CD4-positive, alpha-beta T cell treated with Interleukin-10 for 1 hour (primary cell): ENCODE measurements around the gene ADNP2.
"Not testable (repeated sequence)": the region's sequence is repeated elsewhere in the genome, so short reads cannot be mapped to it uniquely, and the experiment has no call there.

Source experiments
- DNase-seq: peaks from one replicate; pipeline ENCODE4 v3.0.0-alpha.2; 2020

Gene ADNP2

DNA sequence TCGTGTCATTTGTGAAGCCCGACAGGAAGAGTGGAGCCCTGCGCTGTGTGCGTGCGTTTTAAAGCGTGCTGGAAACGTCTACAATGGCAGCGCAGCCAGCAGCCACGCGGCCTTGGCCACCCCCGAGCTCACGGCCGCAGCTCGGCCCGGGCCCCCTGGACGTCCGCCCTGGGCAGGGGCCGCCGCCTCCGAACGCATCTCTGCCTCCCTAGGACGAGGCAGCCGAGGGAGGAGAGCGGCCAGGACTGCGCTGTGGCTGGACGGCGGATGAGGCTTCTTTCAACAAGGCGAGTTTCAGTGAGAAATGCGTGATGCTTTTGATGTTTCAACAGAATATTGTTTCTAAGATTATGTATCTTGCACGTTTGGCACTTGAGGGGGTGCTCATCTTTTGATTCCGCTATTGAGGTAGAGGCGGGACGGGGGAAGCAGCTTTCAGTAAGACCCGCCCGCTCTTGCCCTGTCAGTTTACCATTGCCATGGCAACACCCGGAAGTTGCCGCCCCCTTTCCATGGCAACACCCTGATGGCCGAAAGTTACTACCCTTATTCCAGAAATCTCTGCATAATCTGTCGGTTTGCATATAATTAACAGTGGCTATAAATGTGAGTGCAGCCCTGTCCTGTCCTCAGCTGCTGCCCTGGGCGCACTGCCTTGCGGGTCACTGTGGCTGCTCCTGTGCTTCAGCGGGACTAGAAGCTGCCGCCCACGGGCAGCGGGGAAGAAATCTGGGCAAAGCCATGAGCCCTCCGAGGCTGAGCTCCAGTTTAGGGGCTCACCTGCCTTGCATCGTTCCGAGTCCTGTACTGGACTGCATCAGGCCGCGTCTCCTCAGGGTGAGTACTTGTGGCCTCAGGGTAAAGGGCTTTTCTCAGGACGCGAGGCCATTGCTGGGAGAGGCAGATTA is 38.6 kb downstream of the ADNP2 start:
- DNase-seq, result peak; percentile 79

DNA sequence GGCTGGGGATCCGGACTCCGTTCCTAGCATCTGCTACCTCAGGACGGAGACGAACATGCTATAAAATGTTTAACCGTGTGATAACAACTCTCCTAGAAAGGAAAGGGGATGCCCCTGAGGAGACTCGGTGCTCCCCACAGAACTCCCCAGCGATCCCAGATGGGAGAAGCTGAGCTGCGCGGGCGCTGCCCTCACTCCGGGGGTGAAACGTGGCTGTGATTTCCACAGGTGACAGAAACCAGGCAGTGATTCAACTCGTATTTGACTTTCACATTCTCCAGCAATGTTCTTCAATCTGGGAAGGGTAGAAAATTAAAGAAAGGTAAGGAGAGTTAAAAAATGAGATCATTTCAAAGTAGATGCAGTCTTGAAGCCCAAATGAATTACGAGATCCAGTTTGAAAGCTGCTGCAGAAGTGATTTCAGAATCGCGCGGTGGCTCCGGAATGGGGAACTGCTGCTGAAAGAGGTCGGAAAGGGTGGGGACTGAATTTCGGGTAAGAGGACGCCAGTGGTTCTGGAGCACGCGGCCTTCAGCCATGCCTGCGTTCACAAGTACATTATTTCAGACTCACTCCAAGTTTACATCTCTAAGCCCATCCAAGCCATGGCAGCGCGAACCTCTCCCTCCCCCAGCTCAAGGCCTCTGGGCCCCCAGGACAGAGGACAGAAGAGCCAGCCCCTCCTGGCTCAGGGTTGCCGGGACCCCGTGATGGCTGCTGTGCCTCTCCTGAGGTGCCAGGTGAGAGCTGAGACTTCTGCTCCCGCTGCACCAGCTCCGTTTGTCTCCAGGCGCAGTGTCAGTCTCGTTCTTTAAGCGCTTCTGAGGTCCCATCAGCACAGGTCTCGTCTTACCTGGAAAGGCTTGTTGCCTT is 39.5 kb downstream of the ADNP2 start:
- no peak for DNase-seq

DNA sequence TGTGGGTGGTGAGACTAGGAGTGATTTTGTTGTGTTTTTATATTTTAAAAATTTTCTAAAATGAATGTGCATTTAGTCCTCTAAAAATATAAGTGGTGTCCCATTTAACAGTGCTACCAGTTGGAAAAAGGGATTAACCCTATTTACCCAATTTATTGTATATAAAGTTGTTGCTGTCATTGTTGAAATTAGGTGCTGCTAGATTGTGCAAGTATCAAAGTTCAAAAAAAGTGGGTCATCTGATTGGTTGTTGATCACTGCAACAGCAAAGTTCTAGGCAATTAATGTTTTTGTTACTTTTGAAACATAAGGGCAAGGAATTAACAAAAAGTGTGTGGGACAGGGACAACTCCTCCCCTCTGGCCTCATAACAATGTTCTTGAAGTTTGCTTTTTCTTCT is 40.6 kb downstream of the ADNP2 start:
- no peak for DNase-seq

DNA sequence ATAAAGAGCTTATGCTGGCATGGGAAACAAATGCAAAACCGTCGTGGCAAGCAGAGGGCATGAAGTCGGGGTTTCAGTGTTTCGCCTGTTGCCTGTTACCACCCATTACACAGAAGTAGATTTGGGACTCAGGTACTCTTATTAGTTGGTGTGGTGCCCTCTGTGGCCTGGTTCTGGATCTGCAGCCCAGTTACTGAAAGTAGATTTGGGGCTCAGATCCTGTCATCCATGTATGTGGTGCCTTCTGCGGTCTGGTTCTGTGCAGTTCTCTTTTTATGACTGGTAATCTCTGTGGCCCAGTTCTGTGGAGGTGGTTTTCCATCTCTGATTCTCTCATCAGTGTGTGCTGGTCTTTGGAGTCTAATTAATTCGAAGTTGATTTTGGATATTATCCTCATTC is 45.2 kb downstream of the ADNP2 start:
- DNase-seq, result peak; percentile 46

DNA sequence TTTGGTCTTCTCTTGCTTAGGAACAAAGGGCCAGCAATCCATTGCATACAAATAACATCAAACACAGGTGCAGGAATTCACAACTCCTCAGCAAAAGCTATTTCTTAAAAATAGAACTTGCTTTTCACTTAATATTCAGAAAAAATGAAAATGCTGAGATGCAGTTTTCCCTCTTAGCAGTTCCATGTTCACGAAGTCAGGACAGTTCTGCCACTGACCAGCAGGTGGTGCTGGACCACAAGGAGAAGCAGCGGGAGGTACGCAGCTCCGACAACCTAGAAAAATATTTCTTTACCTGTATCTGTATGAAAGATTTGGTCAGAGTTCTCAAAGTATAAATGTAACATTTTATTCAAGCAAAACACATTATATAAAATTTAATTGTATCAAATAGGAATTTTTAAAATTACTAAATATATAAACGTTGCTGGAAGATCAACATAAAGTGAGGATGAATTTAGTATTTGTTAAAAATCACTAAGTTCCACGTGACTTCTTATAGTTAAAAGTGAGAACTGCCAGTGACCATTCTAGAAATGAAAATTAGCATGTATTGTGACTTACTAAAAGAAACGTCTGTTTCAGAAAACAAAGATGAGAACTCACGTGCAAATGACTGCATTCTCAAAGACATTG is 48.8 kb downstream of the ADNP2 start:
- DNase-seq, result peak; percentile 78

DNA sequence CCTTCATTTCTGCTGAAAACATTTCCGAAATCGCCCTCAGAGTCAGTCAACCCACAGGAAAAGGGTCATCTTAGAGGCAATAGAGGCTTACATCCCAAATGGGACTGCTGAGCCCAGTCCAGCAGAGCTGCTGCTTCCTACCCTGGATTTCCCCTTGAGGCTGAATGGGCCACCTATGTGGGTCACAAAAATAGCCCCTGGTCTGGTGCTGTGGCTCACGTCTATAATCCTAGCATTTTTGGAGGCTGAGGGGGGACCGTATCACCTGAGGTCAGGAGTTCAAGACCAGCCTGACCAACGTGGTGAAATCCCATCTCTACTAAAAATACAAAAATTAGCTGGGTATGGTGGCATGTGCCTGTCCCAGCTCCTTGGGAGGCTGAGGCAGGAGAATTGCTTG is 49.3 kb downstream of the ADNP2 start:
- DNase-seq, result no peak

DNA sequence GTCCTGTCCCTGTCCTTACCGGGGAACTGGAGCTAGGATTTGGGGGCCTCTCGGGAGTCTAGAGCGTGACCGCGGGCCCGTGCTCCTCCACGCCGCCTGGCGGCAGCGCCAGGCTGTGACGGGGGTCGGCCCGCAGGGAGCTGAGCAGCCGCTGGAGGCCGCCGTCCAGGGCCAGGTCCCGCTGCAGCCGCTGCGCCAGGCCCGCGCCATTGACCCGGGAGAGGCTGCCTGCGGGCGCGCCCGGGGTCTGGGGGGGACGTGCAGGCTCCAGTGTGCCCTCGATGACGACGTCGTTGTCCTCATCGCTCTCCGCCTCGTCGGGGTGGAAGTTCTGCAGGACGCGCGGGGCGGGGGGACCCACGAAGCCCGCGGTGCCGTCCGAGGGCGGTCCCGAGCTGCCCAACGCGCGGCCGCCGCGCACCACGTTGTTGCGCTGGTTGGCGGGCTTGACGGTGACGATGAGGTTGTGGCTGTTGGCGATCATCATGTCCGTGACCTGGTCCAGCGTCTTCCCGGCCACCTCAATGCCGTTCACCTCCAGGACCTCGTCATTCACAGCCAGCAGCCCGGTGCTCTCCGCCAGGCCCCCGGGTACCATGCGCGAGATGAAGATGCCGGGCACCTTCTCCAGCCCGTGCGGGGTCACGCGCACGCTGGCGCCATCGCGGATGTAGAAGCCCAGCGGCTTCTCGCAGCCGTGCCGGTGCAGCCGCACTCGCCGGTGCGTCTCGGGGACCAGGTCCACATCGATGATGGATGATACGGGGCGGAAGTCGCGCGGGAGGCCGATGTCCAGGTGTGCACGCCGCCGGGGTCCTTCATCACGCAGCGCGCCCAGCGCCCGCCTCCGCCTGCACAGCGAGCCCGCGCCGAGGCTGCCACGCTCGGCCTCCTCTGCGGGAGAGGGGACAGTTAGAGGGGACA is 50.9 kb downstream of the ADNP2 start:
- DNase-seq, result peak; percentile 39

DNA sequence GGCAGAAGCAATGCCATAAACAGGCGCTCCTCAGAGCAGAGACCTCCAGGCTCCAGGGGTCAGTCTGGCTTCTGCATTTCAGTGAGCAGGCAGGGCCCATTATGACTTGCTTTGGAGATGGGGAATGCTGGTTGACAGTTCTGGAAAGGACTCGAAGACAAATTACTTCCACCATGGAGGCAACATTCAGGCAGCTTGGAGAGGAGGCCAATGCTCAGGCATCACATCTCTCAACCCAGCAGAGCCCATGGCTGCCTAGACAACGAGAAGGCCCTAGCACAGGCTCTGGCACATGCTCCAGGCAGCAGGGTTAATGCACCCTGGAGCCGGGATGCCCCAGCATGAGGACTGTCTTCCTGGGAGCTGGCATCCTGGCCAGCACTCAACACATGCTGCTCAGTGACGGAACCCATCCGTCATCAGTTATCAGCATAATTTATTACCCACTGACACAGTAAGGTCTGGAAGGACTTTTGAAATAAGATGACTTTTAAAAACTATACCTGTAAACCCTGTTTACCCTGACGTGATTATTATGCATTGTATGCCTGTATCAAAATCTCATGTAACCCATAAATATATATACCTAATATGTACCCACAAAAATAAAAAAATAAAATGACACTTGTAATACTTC is 52.8 kb downstream of the ADNP2 start:
- DNase-seq, result no peak

DNA sequence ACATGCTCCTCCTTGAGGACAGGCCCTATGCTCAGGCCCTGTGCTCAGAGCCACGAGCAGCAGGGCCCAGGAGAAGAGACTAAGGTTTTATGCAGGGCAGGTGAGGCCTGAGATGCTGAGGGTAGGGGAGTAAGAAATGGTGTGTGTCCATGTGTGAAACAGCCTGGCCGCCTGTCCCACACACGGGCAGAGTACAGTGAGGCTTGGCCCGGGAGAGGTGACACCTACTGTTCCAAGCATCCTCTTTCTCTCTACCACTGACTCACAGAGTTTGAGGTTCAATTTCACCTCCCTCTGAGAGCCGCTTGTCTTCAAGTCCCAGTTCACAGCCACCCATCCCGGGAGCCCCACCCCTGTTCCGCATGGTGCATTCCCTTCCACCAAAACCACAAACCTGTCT is 54.1 kb downstream of the ADNP2 start:
- no peak for DNase-seq

DNA sequence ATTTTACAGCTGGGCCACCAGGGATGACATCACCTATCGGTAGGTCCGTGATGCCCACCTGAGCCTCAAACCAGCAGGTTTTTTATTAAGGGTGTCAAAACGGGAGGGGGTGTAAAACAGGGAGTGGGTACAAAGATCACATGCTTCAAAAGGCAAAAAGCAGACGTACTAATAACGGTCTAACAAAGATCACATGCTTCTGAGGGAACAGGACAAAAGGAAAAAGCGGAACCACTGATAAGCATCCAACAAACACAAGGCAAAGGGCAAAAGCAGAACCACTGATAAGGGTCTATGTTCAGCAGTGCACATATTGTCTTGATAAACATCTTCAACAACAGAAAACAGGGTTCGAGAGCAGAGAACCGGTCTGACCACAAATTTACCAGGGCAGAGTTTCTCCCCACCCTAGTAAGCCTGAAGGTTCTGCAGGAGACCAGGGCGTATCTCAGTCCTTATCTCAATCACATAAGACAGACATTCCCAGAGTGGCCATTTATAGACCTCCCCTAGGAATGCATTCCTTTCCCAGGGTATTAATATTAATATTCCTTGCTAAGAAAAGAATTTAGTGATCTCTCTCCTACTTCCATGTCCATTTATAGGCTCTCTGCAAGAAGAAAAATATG is 55.8 kb downstream of the ADNP2 start:
- not testable (repeated sequence) for DNase-seq

DNA sequence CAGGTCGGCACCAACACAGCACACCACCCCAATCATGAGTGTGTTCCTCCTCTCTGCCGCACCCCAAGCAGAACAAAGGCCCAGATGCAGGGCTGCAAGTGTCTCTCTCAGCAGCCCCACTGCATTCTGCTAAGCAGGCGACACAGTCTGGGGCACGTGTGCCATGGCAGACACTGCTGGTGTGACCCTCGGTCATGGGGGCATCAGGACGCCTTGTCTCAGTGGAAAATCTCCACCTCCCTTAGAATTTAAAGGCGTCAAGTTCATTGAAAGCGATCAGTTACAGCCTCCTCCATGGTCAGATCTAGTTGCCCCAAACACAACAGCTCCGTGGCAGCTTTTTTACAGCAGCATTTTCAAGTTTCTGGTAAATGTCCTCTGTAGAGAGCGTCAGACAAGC is 57.2 kb downstream of the ADNP2 start:
- no peak for DNase-seq

DNA sequence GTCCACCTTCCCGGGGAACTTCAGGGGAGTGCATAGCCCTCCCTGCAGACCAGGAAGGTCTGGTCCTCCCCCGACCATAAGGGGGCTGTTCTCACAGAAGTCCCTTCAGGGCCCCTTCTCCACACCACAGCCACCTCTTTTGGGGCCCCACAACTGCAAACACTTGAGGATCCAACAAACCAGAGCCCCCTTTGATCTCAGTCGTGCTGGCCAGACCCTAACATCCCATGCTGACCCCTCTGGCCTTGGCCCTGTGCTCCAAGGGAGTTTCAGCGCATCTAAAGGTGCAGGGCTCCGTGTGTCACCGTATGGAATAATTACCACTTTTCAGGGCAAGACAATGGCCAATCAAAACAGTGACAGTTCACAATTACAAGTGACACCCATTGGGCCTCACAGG is 57.7 kb downstream of the ADNP2 start:
- no peak for DNase-seq

DNA sequence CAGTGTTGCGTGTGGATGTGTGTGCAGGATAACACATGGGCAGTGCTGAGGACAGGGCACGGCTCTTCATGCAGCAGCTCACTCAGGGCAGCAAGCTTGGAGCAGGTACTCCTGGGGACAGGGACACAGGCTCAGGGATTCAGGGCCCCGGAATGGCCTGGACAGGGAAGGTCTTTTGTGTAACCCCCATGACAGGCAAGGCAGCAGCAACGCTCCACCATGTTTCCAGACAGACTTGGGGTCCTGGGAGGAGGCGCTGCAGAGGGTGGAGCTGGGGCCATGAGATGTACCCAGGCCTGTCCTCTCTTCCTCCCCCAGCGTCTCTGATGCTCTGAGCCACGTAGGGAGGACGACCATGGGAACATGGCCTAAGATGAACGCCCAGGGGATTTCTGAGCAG is 58.3 kb downstream of the ADNP2 start:
- DNase-seq, result no peak

DNA sequence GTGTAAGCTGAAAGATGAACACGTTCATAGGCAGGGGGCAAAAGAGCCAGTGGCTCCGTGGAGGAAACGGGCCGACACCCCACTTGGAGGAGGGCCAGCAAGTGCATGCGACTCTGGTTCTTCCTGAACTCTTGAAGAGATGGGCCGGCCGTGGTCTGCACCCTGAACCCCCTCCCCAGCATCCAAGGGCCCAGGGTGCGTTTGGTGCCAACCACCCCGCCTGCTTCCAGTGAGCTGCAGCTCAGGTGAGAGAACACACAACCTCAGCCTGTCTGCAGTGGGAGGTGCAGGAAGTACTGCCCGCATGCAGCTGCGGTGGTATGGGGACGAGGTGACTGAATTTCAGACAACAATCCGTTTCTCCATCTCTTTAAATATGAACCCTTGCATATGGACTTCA is 58.9 kb downstream of the ADNP2 start:
- DNase-seq, result peak; percentile 19

DNA sequence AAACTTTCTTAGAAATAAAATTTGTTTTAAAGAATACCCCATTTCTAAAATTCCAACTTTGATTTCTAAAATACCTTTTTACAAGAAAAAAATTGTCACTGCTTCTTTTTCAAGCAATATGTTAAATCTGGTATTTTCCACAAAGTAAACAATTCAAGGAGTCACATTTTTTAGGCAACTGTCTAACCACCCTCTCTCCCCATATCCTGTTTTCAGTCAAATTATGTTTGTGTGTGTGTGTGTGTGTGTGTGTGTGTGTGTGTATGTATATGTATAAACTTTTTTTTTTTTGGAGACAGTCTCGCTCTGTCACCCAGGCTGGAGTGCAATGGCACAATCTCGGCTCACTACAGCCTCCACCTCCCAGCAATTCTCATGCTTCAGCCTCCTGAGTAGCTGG is 59.3 kb downstream of the ADNP2 start:
- no peak for DNase-seq

DNA sequence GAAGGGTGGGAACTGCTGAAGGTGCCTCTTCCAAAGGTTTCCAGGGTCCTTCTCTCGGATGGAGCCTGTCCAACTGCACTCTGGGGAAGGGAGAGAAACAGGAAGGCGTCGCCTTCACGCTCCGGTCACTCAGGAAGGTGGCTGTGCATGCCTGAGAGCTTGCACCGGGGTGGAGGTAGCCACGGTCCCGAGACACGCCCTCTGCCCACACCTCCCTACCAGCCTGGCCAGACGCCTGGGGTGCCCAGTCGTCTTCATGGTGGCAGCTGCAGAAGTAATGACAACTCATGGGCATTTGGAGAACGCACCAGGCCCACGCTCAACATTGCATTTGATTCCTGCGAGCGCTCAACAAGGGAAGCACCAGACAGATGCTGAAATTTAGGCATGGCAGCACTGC is 59.9 kb downstream of the ADNP2 start:
- no peak for DNase-seq

DNA sequence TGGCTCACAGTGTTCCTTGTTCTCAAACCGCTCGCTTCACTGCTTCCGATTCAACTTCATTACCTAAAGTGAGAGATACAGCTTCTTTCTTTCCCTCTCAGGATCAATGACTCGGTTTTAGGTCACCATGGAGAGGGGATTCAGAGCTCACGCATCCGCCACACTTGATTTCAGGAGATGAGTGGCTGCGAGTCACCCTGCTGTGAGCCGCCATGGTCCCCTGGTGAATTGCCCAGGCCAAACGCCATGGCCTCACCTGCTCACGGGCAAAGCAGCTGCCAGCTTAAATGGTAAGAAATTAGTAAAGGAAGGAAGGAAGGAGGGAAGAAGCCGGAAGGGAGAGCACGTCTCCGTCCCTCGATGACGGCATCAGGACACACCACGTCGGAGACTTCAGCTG is 60.5 kb downstream of the ADNP2 start:
- no peak for DNase-seq

DNA sequence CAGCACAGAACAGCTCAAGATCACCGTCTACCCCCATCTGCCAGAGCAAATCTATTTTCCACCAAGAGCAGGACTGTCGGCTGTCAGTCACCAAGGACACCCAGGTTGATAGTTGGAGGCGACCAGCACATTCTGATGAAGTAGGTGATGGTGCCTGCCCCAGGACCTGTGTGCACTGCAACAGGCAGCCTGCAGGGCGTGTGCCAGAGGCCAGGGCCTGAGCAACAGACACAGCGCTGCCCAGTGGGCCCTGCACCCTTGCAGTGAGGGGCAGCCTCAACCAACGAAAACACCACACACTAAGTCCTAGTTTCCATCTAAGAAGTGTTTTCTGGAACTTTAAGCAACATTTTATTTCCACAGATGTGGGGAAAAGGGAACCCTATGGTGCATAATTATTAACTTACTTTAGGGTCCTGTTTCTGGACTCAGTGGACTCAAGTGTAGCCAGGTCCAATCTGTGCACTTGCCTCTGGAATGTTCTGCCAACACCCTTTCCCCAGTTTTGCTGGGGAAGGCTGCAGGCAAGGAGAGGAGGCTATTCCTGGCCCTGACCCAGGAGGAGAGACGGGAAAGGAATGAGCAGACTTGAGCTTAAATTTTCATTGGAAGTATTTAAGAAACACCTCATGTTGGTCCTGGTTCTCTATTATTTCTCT is 61.5 kb downstream of the ADNP2 start:
- no peak for DNase-seq

DNA sequence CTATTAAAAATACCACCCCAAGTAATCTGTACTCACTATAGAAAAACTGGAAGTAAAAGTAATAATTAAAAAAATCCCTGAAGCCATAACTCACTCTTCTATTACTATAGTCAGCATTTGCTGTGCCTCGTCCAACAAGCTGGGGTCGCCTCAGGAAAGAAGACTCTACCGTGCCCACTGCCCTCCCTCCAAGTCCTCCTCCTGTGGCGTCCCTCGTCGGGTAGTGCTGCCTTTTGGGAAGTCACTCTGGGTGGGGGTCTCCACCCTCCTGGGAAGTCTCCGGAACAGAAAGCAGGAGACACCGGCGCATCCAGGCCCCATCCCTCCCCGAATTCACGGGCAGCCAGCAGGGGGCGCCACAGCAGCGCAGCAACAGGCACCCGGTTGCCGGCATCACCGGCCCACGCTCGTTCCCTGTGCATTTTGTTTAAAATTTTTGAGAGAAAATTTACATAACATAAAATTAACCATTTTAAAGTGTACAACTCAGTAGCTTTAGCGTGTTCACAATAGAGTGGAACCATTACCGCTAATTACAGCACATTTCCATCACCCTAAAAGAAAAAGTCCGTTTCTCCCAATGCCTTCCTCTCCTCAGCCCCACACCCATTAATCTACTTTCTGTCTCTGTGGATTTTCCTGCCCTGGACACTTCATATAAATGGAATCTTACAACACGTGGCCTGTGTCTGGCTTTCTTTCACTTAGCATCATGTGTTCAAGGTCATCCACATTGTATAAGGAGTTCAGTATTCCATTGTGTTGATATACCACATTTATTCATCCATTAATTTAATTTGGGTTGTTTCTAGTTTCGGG is 62.2 kb downstream of the ADNP2 start:
- peak; percentile 56 for DNase-seq

DNA sequence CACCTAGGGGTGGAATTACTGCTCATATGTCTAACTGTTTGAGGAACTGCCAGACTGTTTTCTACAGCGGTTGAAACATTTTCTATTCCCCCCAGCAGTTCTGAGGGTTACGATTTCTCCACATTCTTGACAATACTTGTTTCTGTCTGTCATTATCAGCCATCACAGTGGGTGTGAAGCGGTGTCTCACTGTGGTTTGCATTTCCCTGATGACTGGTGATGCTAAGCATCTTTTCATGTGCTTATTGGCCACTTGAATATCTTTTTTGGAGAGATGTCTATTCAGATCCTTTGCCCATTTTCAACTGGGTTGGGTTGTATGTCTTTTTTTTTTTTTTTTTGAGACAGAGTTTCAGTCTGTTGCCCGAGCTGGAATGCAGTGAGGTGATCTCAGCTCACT is 63.0 kb downstream of the ADNP2 start:
- DNase-seq, result peak; percentile 47
